Transverse colon (tissue), 4 donors: ENCODE data around the gene ABCB8.

Source experiments
- POLR2A ChIP-seq: fragments of 450-650 bp; IDR thresholded peaks from one replicate; pipeline ENCODE4 v1.6.1; 2016; ENCODE audit warnings: antibody characterized with exemption, mild to moderate bottlenecking, moderate library complexity
- POLR2AphosphoS5 ChIP-seq, 3 donors: sonication (generic); formaldehyde crosslinking; IDR thresholded peaks; one replicate each; pipeline ENCODE4 v1.6.1; 2016; ENCODE audit warnings: antibody characterized with exemption in 3 of 3
- TF ChIP-seq, protein P1 (sequence below), 5 experiments: fragments of 200-600 bp in 3 of 5; fragments of 450-650 bp in 2 of 5; sonication (generic) in 3 of 5; IDR thresholded peaks; 1 replicate in 2 of 5; 2 replicates in 3 of 5; pipeline ENCODE4 v1.5.1; 2016 to 2017; ENCODE audit warnings: antibody characterized with exemption in 5 of 5, inconsistent platforms in 3 of 5, mild to moderate bottlenecking in 2 of 5, moderate library complexity in 1 of 5

DNA sequence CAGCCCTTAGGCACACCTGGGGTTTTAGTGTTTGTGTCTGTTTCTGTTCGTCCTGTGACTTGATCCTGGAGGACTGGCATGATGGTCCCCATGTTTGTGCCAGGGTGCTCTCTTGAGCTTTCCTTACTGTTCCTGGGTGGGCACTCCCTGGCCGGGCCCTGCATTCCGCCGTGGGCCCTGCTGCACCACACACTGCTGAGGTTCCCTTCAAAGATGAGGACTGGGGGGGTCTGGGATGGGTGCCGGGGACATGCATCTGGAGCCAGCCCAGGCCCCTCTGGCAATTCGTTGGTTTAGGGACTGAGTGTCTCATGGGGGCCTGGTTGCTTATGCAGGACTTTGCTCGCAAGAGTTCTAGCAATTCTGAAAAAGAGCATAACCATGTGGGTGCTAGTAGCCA lies 62.8 kb downstream of the ABCB8 start:
- no peak for TF ChIP-seq POLR2AphosphoS5 (IDR thresholded peaks at IDR 0.05)
- TF ChIP-seq POLR2A: no peak
- TF ChIP-seq, protein P1, sequence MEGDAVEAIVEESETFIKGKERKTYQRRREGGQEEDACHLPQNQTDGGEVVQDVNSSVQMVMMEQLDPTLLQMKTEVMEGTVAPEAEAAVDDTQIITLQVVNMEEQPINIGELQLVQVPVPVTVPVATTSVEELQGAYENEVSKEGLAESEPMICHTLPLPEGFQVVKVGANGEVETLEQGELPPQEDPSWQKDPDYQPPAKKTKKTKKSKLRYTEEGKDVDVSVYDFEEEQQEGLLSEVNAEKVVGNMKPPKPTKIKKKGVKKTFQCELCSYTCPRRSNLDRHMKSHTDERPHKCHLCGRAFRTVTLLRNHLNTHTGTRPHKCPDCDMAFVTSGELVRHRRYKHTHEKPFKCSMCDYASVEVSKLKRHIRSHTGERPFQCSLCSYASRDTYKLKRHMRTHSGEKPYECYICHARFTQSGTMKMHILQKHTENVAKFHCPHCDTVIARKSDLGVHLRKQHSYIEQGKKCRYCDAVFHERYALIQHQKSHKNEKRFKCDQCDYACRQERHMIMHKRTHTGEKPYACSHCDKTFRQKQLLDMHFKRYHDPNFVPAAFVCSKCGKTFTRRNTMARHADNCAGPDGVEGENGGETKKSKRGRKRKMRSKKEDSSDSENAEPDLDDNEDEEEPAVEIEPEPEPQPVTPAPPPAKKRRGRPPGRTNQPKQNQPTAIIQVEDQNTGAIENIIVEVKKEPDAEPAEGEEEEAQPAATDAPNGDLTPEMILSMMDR (IDR thresholded peaks at IDR 0.05): no peak
